ENCODE data around the gene P2RX4.
"Not testable (repeated sequence)": the region's sequence is repeated elsewhere in the genome, so short reads cannot be mapped to it uniquely, and the experiment has no call there.

P2RX4 gene

GRCh38 chr12:121241156-121241970 lies 31.4 kb downstream of the P2RX4 start:
- no peak for DNase-seq (ENCODE audit: low read depth)

- no peak for DNase-seq (ENCODE audit: low read depth)
Measured at GRCh38 chr12:121245031-121245430, 35.1 kb downstream of the P2RX4 start.

- DNase-seq (ENCODE audit: low read depth) = no peak
Measured at GRCh38 chr12:121245951-121246350, 36.0 kb downstream of the P2RX4 start.

GRCh38 chr12:121246893-121247557 lies 37.1 kb downstream of the P2RX4 start:
- DNase-seq (ENCODE audit: low read depth) = no peak

GRCh38 chr12:121248622-121249021 lies 38.7 kb downstream of the P2RX4 start:
- DNase-seq (ENCODE audit: low read depth) = no peak

- no peak for DNase-seq (ENCODE audit: low read depth)
Measured at GRCh38 chr12:121250359-121250758, 40.4 kb downstream of the P2RX4 start.

GRCh38 chr12:121251838-121252237 lies 41.9 kb downstream of the P2RX4 start:
- DNase-seq (ENCODE audit: low read depth) = no peak

GRCh38 chr12:121252712-121253345 lies 42.9 kb downstream of the P2RX4 start:
- DNase-seq (ENCODE audit: low read depth) = no peak

GRCh38 chr12:121253638-121254335 lies 43.9 kb downstream of the P2RX4 start:
- DNase-seq (ENCODE audit: low read depth) = no peak

- DNase-seq (ENCODE audit: low read depth) = no peak
Measured at GRCh38 chr12:121255433-121255832, 45.5 kb downstream of the P2RX4 start.

GRCh38 chr12:121257704-121258449 lies 47.9 kb downstream of the P2RX4 start:
- not testable (repeated sequence) for DNase-seq (ENCODE audit: low read depth)

- no peak for DNase-seq (ENCODE audit: low read depth)
Measured at GRCh38 chr12:121259074-121259473, 49.1 kb downstream of the P2RX4 start.

GRCh38 chr12:121260091-121260490 lies 50.2 kb downstream of the P2RX4 start:
- no peak for DNase-seq (ENCODE audit: low read depth)

GRCh38 chr12:121261398-121261797 lies 51.5 kb downstream of the P2RX4 start:
- no peak for DNase-seq (ENCODE audit: low read depth)

GRCh38 chr12:121263206-121263935 lies 53.4 kb downstream of the P2RX4 start:
- no peak for DNase-seq (ENCODE audit: low read depth)

GRCh38 chr12:121264135-121264534 lies 54.2 kb downstream of the P2RX4 start:
- DNase-seq (ENCODE audit: low read depth) = no peak

- no peak for DNase-seq (ENCODE audit: low read depth)
Measured at GRCh38 chr12:121264951-121265515, 55.1 kb downstream of the P2RX4 start.

GRCh38 chr12:121267822-121268221 lies 57.9 kb downstream of the P2RX4 start:
- no peak for DNase-seq (ENCODE audit: low read depth)

- DNase-seq (ENCODE audit: low read depth) = no peak
Measured at GRCh38 chr12:121273364-121273896, 63.5 kb downstream of the P2RX4 start.

GRCh38 chr12:121274036-121274763 lies 64.3 kb downstream of the P2RX4 start:
- DNase-seq (ENCODE audit: low read depth) = no peak
